ENCODE measurements around the gene LSG1. TPM values are rescaled to one million over a fixed set of nuclear protein-coding genes. Genes with fewer than 3 reads are reported as not detected.

The LSG1 gene
- total and polyA plus RNA-seq, 8 donors: 11.3 to 47.1 (median 13.8) TPM

- Histone ChIP-seq H3K9me3 (no peaks in the 10 kb centered on the region), H3K27me3 (peaks cover 0 to 19% (median 0%) of the 10 kb centered on the region in 4 donors), H3K27ac (peak within 1 kb of the TSS in 1 of 4 donors; percentile 27), H3K4me1 (peaks cover 10% of the 10 kb centered on the region in 3 donors), H3K4me3 (peak within 1 kb of the TSS; percentile 20 to 45 (median 42)), H3K36me3 (no peaks in the 10 kb centered on the region)
- 1% methylated on average over 67 to 70 of the region's 70 CpGs for WGBS, 2 donors
- intact Hi-C loops (cut with DNase I): loop anchor here in 1 of 3 donors (5.0 kb wide), 1 partner anchor 421 kb away; no protein-coding TSS in a partner anchor
- ATAC-seq (peak; percentile 34 to 73 (median 70)), FAIRE-seq (no peak), DNase-seq (peak; percentile 51 to 85 (median 75))
- TF ChIP-seq CTCF (IDR thresholded peaks at IDR 0.05): no peak
Observed at GRCh38 chr3:194685718-194686413, 13.9 kb upstream of the LSG1 start, which contains the start of gene FAM43A. TSS of gene FAM43A (plus strand) at chr3:194685883. CDS start at chr3:194686827, 944 bp downstream.

GRCh38 chr3:194685065-194685717 lies 13.2 kb upstream of the LSG1 start:
- FAIRE-seq: no peak
- TF ChIP-seq CTCF (IDR thresholded peaks at IDR 0.05): no peak
- no peak for DNase-seq

GRCh38 chr3:194683380-194683779 lies 11.4 kb upstream of the LSG1 start:
- peaks cover 10% of the 10 kb centered on the region in 3 donors for H3K4me1 ChIP-seq
- WGBS, 2 donors: 76 to 86% methylated on average over 2 of the region's 2 CpGs

More at GRCh38 chr3:194685065-194685717, 13.2 kb upstream of the LSG1 start:
- no peak for ATAC-seq
- intact Hi-C loops (cut with DNase I): loop anchor here in 1 of 3 donors (5.0 kb wide), 1 partner anchor 422 kb away; no protein-coding TSS in a partner anchor
- peak overlapping the region in 3 of 4 donors; percentile 40 to 45 (median 44) for H3K4me3 ChIP-seq
- peaks cover 10% of the 10 kb centered on the region in 3 donors for H3K4me1 ChIP-seq
- H3K36me3 ChIP-seq: no peaks in the 10 kb centered on the region
- H3K27me3 ChIP-seq: peaks cover 0 to 19% (median 0%) of the 10 kb centered on the region in 4 donors
- WGBS, 2 donors: 41 to 50% methylated on average over 13 of the region's 13 CpGs
- no peak overlapping the region for H3K27ac ChIP-seq
- H3K9me3 ChIP-seq: no peaks in the 10 kb centered on the region

GRCh38 chr3:194682694-194683310 lies 10.8 kb upstream of the LSG1 start:
- 36 to 46% methylated on average over 14 of the region's 14 CpGs for WGBS, 2 donors

More at GRCh38 chr3:194683380-194683779, 11.4 kb upstream of the LSG1 start:
- FAIRE-seq (no peak), DNase-seq (no peak), ATAC-seq (no peak)
- no peak overlapping the region for H3K27ac ChIP-seq
- H3K27me3 ChIP-seq: peaks cover 0 to 19% (median 0%) of the 10 kb centered on the region in 4 donors
- no peak for TF ChIP-seq CTCF (IDR thresholded peaks at IDR 0.05)
- intact Hi-C loops (cut with DNase I): loop anchor here in 2 of 3 donors (2.0 to 5.0 kb wide), 2 partner anchors 421 to 574 kb away; no protein-coding TSS in a partner anchor
- H3K4me3 ChIP-seq: no peak overlapping the region
- no peaks in the 10 kb centered on the region for H3K9me3 ChIP-seq
- H3K36me3 ChIP-seq: no peaks in the 10 kb centered on the region

More at GRCh38 chr3:194682694-194683310, 10.8 kb upstream of the LSG1 start:
- TF ChIP-seq CTCF (IDR thresholded peaks at IDR 0.05): peak; percentile 57 to 76 (median 70)
- DNase-seq (peak; percentile 61 to 85 (median 68)), FAIRE-seq (no peak), ATAC-seq (peak; percentile 78 to 90 (median 90))
- Histone ChIP-seq H3K4me3 (no peak overlapping the region), H3K9me3 (no peaks in the 10 kb centered on the region), H3K27me3 (peaks cover 0 to 17% (median 0%) of the 10 kb centered on the region in 4 donors), H3K4me1 (peaks cover 8 to 10% (median 10%) of the 10 kb centered on the region in 3 donors), H3K36me3 (no peaks in the 10 kb centered on the region), H3K27ac (no peak overlapping the region)
- intact Hi-C loops (cut with DNase I): loop anchor here in 2 of 3 donors (2.0 to 5.0 kb wide), 2 partner anchors 422 to 574 kb away; no protein-coding TSS in a partner anchor

Data from pancreas (tissue), 10 donors.